Epithelial cell of esophagus (primary cell): ENCODE data around the gene STAB1.

Experiments used
- DNase-seq: peaks from one replicate; pipeline ENCODE4 v3.0.0; 2010; ENCODE audit warnings: low read depth
- H3K4me3 ChIP-seq: 2 replicates; pipeline ENCODE4 v1.5.1; 2011; ENCODE audit warnings: mild to moderate bottlenecking, low read length, control low read depth
- CTCF ChIP-seq: IDR thresholded peaks from 2 replicates; pipeline ENCODE4 v1.5.1; 2011; ENCODE audit warnings: low read depth, mild to moderate bottlenecking, low read length, control low read depth, inconsistent platforms; ENCODE audit not compliant: insufficient read depth; ENCODE audit errors: missing control alignments

STAB1 gene

GRCh38 chr3:52463416-52463815 is 31.7 kb upstream of the STAB1 start:
- DNase-seq, result no peak
- H3K4me3 ChIP-seq, result no peak overlapping the region
- TF ChIP-seq CTCF, result no peak

DNA sequence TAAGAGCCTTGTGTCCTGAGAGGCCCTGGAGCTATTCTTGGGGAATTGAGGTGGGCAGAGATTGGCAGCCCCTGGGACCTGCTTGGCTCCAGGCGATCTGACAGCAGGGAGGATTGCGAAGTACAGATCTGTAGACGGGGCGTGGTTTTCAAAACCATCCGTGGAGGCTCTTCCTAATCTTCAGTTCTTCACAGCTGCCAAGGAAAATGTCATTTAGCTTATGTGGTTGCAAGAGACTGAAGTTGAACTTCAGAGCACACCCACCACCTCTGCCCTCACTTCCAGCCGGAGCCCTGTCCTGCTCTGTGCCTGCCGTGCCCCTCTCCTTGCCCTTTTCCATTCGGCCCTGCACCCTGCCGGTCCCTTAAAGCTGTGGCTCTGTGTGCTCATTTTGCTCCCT is 26.8 kb upstream of the STAB1 start:
- TF ChIP-seq CTCF, result no peak
- no peak overlapping the region for H3K4me3 ChIP-seq
- DNase-seq, result no peak

DNA sequence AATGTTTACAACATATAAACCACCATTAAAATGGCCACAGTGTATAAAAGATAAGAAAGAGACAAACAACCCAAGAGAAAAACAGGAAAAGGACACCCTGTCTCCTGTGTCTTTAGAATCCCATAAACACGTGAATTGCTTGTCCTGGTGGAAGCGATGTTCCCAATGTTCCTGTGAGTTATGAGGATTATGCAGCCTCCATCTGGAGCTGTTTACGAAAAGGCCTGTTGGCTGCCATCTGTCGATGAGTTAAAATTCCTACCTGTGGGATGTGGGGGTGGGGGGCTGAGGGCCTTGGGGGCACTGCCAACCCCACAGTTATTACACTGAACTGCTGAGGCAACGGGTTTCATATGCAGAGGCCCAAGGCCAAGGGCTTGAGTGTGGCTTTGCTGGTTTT is 26.1 kb upstream of the STAB1 start:
- TF ChIP-seq CTCF, result no peak
- H3K4me3 ChIP-seq, result no peak overlapping the region
- DNase-seq, result no peak

DNA sequence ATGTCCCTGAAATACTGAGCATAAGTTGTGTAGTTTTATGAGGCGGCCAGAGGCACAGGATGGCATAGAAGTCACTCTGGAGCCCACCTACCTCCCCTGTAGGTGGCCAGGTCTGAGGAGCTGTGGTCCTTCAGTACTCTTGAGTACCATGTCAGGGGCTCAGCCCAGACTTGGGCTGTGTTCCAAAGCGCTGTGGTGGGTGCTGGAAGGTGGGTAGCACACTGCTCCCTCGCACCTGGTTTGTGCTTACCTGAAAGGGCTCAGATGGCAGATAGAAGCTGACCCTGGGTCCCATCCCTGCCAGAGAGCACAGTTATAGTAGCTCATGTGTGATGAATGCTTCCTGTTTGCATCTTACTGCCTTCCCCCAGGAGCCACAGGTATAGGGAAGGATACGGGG is 24.2 kb upstream of the STAB1 start:
- no peak overlapping the region for H3K4me3 ChIP-seq
- no peak for DNase-seq
- TF ChIP-seq CTCF, result no peak

DNA sequence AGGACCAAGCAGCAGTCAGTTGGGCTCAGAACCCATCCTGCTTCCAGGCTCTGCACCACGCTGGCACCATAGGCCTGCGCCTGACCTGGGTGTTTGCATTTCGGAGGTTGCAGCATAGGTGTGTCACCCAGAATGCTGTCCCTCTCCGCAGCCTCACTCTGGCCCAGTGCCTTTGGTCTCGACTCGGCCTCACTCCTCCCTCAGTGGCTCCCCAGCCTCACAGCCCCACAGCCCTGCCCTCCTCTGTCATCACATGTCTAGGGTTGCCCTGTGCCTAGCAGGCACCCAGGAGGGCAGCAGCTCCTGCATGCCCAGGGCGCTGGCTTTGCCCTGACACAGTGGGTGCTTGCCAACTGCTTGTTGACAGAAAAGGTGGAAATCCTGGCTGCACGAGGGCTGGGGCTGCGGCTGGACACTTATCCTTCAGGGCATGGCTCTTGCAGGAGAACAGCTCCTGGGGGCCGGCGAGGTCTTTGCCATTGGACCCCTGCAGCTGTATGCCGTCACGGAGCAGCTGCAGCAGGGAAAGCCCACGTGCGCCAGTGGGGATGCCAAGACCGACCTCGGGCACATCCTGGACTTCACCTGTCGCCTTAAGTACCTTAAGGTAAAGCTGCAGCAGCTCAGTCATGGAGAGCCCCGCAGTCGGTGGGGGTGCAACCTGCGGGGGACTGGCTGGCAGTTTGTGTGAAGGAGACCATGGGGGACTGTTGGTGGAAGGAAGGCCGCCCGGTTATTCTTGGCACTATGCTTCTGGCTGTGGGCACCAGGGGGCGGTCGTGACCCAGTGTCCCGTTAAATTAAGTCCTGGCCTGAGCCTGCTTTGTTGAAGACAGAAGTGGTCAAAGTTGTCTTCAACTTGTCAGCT is 23.5 kb upstream of the STAB1 start:
- peak; percentile 66 for TF ChIP-seq CTCF
- H3K4me3 ChIP-seq, result no peak overlapping the region
- peak; percentile 61 for DNase-seq

GRCh38 chr3:52472239-52473000 is 22.7 kb upstream of the STAB1 start:
- no peak overlapping the region for H3K4me3 ChIP-seq
- TF ChIP-seq CTCF, result no peak

More at GRCh38 chr3:52472239-52473000, 22.7 kb upstream of the STAB1 start:
- DNase-seq, result no peak
